CD4-positive, alpha-beta memory T cell (primary cell): ENCODE data around the gene LRP1-AS. TPM values are rescaled to one million over a fixed set of nuclear protein-coding genes. Genes with fewer than 3 reads are reported as not detected.

ENCODE experiments used
- CTCF ChIA-PET: fragments of 350-600 bp; sonication (Branson Sonifier 250); formaldehyde crosslinking; loops from one replicate; lab custom pipeline; 2021; ENCODE audit warnings: inconsistent platforms; ENCODE audit not compliant: partially characterized antibody; lab: Charles Lee
- POLR2A ChIA-PET: fragments of 350-600 bp; sonication (Branson Sonifier 250); formaldehyde crosslinking; loops from one replicate; lab custom pipeline; 2021; ENCODE audit not compliant: partially characterized antibody; lab: Charles Lee
- DNase-seq, 5 donors: peaks; one replicate each; pipeline versions ENCODE4 v3.0.0 to v3.0.0-alpha.2; 2020 to 2022; ENCODE audit warnings: mixed read lengths in 1 of 5
- H3K27ac ChIP-seq: one replicate; pipeline ENCODE4 v1.7.0; 2013; ENCODE audit warnings: low read depth, low read length
- H3K27me3 ChIP-seq: 2 replicates; pipeline ENCODE4 v1.7.0; 2013; ENCODE audit warnings: mild to moderate bottlenecking, low read length, moderate library complexity; ENCODE audit not compliant: insufficient read depth
- H3K36me3 ChIP-seq: 2 replicates; pipeline ENCODE4 v1.7.0; 2013; ENCODE audit warnings: mild to moderate bottlenecking, low read length, moderate library complexity; ENCODE audit not compliant: insufficient read depth
- H3K4me1 ChIP-seq: 2 replicates; pipeline ENCODE4 v1.7.0; 2013; ENCODE audit warnings: mild to moderate bottlenecking, low read length, moderate library complexity; ENCODE audit not compliant: insufficient read depth
- H3K4me3 ChIP-seq, 2 donors: one replicate each; pipeline ENCODE4 v1.7.0; 2013; ENCODE audit warnings: low read length in 2 of 2, mild to moderate bottlenecking in 1 of 2
- H3K9me3 ChIP-seq, 2 donors: one replicate each; pipeline ENCODE4 v1.7.0; 2013; ENCODE audit warnings: low read length in 2 of 2, control low read depth in 1 of 2; ENCODE audit not compliant: control insufficient read depth in 1 of 2
- H3K27ac Mint-ChIP-seq, 7 donors: one replicate each; pipeline ENCODE4 v1.8.0; 2020 to 2021; ENCODE audit warnings: mixed read lengths in 7 of 7, mild to moderate bottlenecking in 6 of 7, inconsistent platforms in 3 of 7, moderate library complexity in 3 of 7
- H3K27me3 Mint-ChIP-seq, 2 donors: one replicate each; pipeline ENCODE4 v1.8.0; 2020 to 2021; ENCODE audit warnings: mixed read lengths in 2 of 2
- H3K36me3 Mint-ChIP-seq, 2 donors: one replicate each; pipeline ENCODE4 v1.8.0; 2020 to 2021; ENCODE audit warnings: mixed read lengths in 2 of 2, inconsistent platforms in 1 of 2, mild to moderate bottlenecking in 1 of 2
- H3K4me1 Mint-ChIP-seq, 4 donors: one replicate each; pipeline ENCODE4 v1.8.0; 2020 to 2021; ENCODE audit warnings: mixed read lengths in 4 of 4, mild to moderate bottlenecking in 1 of 4
- H3K4me3 Mint-ChIP-seq, 8 donors: one replicate each; pipeline ENCODE4 v1.8.0; 2020 to 2021; ENCODE audit warnings: mixed read lengths in 8 of 8, mild to moderate bottlenecking in 7 of 8, moderate library complexity in 6 of 8, inconsistent platforms in 3 of 8
- H3K9me3 Mint-ChIP-seq, 8 donors: one replicate each; pipeline ENCODE4 v1.8.0; 2020 to 2021; ENCODE audit warnings: mixed read lengths in 8 of 8, mild to moderate bottlenecking in 5 of 8, inconsistent platforms in 3 of 8, moderate library complexity in 1 of 8
- intact Hi-C: fragments of 100-400 bp; cut with micrococcal nuclease; formaldehyde crosslinking; loops from one replicate; pipeline ENCODE4 v1.15.1; 2023
- polyA plus RNA-seq, 2 donors: library from polyadenylated mRNA; unstranded; fragments of 300-500 nt; fragmentation: Illumina TruSeq; gene quantifications; one replicate each; pipeline ENCODE4 v1.2.3, GENCODE V29; 2021
- total RNA-seq, 2 experiments: library from RNA; stranded (reverse); gene quantifications; one replicate each; pipeline ENCODE4 v1.2.3, GENCODE V29; 2021

Gene LRP1-AS
- total and polyA plus RNA-seq, 4 experiments from 2014 or later = not detected

DNA sequence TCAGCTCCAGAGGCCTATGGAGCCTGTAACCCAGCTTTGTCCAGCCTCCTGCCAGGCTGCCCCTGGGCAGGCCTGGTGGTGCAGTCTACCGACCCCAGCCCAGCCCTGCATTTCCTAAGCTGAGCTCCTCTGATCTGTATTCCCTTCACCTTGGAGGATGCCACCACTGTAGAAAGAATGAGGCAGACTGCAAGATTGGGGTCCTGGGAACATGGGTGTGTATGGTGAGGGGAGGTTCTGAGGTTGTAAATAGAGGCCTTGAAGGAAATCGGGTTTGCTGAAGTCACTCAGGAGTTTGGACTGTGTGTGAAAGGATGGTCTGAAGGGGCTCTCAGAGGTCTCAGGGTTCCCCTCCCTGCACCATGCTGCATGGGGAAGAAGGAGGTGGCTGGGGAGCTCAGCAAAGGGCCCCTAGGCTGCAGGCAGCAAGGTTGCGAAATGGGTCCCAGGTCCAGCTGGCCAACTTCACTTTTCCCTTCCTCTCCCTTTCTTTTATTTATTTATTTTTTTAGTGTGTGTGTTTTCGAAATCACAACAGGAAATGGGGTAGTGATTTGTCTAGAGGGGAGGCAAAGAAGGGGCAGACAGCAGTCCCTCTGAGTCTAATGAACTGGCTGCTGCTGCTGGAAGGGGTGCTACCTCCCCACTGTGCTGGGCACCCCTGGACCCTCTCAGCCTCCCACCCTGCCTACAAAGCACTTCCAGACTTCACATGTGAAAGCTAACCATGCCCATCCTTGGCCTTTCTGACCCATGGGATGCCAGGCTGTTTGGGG, 1.2 kb upstream of the LRP1-AS start:
- H3K9me3 Mint-ChIP-seq = no peaks in the 10 kb centered on the region
- peak overlapping the region in 1 of 7 donors; percentile 30 for H3K27ac Mint-ChIP-seq
- H3K4me1 ChIP-seq = no peaks in the 10 kb centered on the region
- no peak overlapping the region for H3K4me3 ChIP-seq
- intact Hi-C loops = no loop called here
- no peaks in the 10 kb centered on the region for H3K36me3 ChIP-seq
- ChIA-PET CTCF (interaction anchor here (1.1 to 1.3 kb wide), 2 partner anchors 27 to 33 kb away, joined by 3 to 5 read pairs; no protein-coding TSS in a partner anchor), POLR2A (no interaction called here)
- no peaks in the 10 kb centered on the region for H3K9me3 ChIP-seq
- no peak for DNase-seq
- no peaks in the 10 kb centered on the region for H3K4me1 Mint-ChIP-seq
- H3K27ac ChIP-seq = no peak overlapping the region
- no peaks in the 10 kb centered on the region for H3K27me3 Mint-ChIP-seq
- H3K4me3 Mint-ChIP-seq = no peak overlapping the region
- H3K36me3 Mint-ChIP-seq = no peaks in the 10 kb centered on the region
- H3K27me3 ChIP-seq = no peaks in the 10 kb centered on the region

- DNase-seq = no peak
- intact Hi-C loops = no loop called here
- Histone ChIP-seq H3K9me3 (no peaks in the 10 kb centered on the region), H3K4me3 (no peak overlapping the region), H3K27me3 (no peaks in the 10 kb centered on the region), H3K27ac (no peak overlapping the region), H3K4me1 (no peaks in the 10 kb centered on the region), H3K36me3 (no peaks in the 10 kb centered on the region)
- Mint-ChIP-seq H3K27me3 (no peaks in the 10 kb centered on the region), H3K4me3 (no peak overlapping the region), H3K4me1 (peaks cover 0 to 3% (median 0%) of the 10 kb centered on the region in 4 donors), H3K36me3 (no peaks in the 10 kb centered on the region), H3K27ac (peak overlapping the region in 1 of 7 donors; percentile 25), H3K9me3 (no peaks in the 10 kb centered on the region)
- CTCF ChIA-PET = interaction anchor here (1.1 kb wide), 1 partner anchor 26 kb away, joined by 3 read pairs; no protein-coding TSS in a partner anchor
- POLR2A ChIA-PET = no interaction called here
Measured at GRCh38 chr12:57146092-57146491, 1.3 kb downstream of the LRP1-AS start.

DNA sequence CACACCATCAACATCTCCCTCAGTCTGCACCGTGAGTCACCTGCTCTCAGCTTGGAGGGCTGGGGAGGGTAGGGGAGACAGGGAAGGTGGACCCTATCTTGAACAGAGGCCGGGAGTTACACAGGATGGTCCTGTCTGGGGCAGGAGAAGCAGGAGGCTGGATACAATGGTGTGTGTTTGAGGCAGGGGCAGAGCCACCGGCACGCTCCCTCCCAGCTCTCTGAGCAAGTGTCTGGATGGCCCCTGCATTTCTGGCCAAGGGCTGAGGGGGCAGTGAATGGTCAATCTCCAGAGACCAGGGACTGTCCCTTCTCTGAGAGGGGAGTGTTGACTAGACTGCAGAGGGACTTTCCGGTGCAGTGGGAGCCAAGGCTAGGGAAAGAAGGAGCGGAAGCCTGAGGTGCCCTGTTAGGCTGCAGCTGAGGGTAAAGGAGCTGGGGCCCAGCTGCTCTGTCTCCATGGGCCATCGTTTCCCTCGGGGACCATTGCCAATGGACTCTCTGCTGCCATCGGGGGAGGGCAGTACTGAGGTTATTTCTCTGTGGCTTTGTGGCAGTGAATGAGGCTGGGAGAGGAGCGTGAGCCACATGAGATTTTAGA, 1.9 kb downstream of the LRP1-AS start:
- ChIA-PET POLR2A (no interaction called here), CTCF (interaction anchor here (1.1 kb wide), 1 partner anchor 27 kb away, joined by 3 read pairs; no protein-coding TSS in a partner anchor)
- no peaks in the 10 kb centered on the region for H3K9me3 Mint-ChIP-seq
- intact Hi-C loops = no loop called here
- H3K4me1 ChIP-seq = no peaks in the 10 kb centered on the region
- H3K36me3 Mint-ChIP-seq = no peaks in the 10 kb centered on the region
- no peaks in the 10 kb centered on the region for H3K27me3 ChIP-seq
- no peak for DNase-seq
- H3K4me3 ChIP-seq = no peak overlapping the region
- H3K9me3 ChIP-seq = no peaks in the 10 kb centered on the region
- no peak overlapping the region for H3K27ac ChIP-seq
- no peaks in the 10 kb centered on the region for H3K27me3 Mint-ChIP-seq
- H3K27ac Mint-ChIP-seq = no peak overlapping the region
- no peak overlapping the region for H3K4me3 Mint-ChIP-seq
- peaks cover 0 to 3% (median 0%) of the 10 kb centered on the region in 4 donors for H3K4me1 Mint-ChIP-seq
- no peaks in the 10 kb centered on the region for H3K36me3 ChIP-seq

- Histone ChIP-seq H3K4me1 (no peaks in the 10 kb centered on the region), H3K9me3 (no peaks in the 10 kb centered on the region), H3K4me3 (no peak overlapping the region), H3K27ac (no peak overlapping the region), H3K27me3 (no peaks in the 10 kb centered on the region), H3K36me3 (no peaks in the 10 kb centered on the region)
- H3K4me1 Mint-ChIP-seq = peaks cover 0 to 3% (median 0%) of the 10 kb centered on the region in 4 donors
- no peak for DNase-seq
- POLR2A ChIA-PET = no interaction called here
- no peak overlapping the region for H3K4me3 Mint-ChIP-seq
- CTCF ChIA-PET = interaction anchor here (0.6 to 1.0 kb wide), 2 partner anchors 30 to 99 kb away, joined by 3 read pairs; no protein-coding TSS in a partner anchor
- H3K27me3 Mint-ChIP-seq = no peaks in the 10 kb centered on the region
- intact Hi-C loops = no loop called here
- H3K27ac Mint-ChIP-seq = no peak overlapping the region
- H3K36me3 Mint-ChIP-seq = peaks cover 0 to 4% of the 10 kb centered on the region in 2 donors
- H3K9me3 Mint-ChIP-seq = no peaks in the 10 kb centered on the region
Measured at GRCh38 chr12:57143454-57143853, 4.0 kb downstream of the LRP1-AS start.

GRCh38 chr12:57142727-57143126, 4.7 kb downstream of the LRP1-AS start:
- intact Hi-C loops = no loop called here
- Histone ChIP-seq H3K4me1 (no peaks in the 10 kb centered on the region), H3K9me3 (no peaks in the 10 kb centered on the region), H3K36me3 (no peaks in the 10 kb centered on the region), H3K27ac (no peak overlapping the region), H3K27me3 (no peaks in the 10 kb centered on the region), H3K4me3 (no peak overlapping the region)
- Mint-ChIP-seq H3K9me3 (no peaks in the 10 kb centered on the region), H3K4me3 (no peak overlapping the region), H3K36me3 (peaks cover 0 to 4% of the 10 kb centered on the region in 2 donors), H3K4me1 (peaks cover 0 to 3% (median 0%) of the 10 kb centered on the region in 4 donors), H3K27ac (no peak overlapping the region), H3K27me3 (no peaks in the 10 kb centered on the region)
- POLR2A ChIA-PET = no interaction called here
- CTCF ChIA-PET = no interaction called here
- DNase-seq = no peak

DNA sequence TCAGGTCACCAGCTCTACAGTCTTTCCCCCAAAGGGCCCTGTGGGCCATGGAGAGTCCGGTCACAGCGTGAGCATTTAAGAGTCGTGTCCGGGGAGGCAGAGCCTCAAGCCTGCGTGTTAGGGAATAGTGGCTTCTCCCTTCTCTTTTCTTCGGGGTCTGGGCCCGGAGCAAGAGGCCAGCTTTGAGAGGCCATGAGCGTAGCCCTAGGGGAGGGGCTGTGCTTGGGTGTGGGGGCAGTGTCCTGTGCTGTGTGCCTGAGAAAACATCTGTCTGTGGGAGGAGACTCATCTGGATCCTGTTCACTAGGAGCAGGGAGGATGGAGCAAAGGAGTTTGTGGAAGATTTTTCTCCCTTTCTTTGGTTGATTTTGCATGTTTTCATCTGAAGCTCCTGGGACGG, 5.3 kb downstream of the LRP1-AS start:
- POLR2A ChIA-PET = no interaction called here
- Mint-ChIP-seq H3K27ac (no peak overlapping the region), H3K9me3 (no peaks in the 10 kb centered on the region), H3K36me3 (peaks cover 0 to 4% of the 10 kb centered on the region in 2 donors), H3K27me3 (no peaks in the 10 kb centered on the region), H3K4me1 (peaks cover 0 to 3% (median 0%) of the 10 kb centered on the region in 4 donors), H3K4me3 (no peak overlapping the region)
- CTCF ChIA-PET = no interaction called here
- Histone ChIP-seq H3K36me3 (no peaks in the 10 kb centered on the region), H3K27ac (no peak overlapping the region), H3K4me3 (no peak overlapping the region), H3K27me3 (no peaks in the 10 kb centered on the region), H3K9me3 (no peaks in the 10 kb centered on the region), H3K4me1 (no peaks in the 10 kb centered on the region)
- DNase-seq = no peak
- intact Hi-C loops = no loop called here

DNA sequence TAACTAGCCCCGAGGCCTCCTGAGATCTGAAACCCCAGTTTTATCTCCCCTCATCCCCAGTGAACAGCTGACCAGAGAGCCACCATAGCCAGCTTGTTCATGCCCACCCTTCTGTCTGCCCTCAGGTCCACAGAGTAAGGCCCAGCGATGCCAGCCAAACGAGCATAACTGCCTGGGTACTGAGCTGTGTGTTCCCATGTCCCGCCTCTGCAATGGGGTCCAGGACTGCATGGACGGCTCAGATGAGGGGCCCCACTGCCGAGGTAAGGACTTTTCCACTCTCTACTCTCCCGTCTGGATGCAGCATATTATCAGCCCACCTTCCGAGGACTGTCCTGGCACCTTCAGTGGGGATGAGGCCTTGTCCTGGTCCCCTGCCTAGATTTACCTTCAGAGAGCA, 6.2 kb downstream of the LRP1-AS start:
- Mint-ChIP-seq H3K4me1 (peaks cover 0 to 3% (median 0%) of the 10 kb centered on the region in 4 donors), H3K4me3 (no peak overlapping the region), H3K27me3 (no peaks in the 10 kb centered on the region), H3K27ac (no peak overlapping the region), H3K9me3 (no peaks in the 10 kb centered on the region), H3K36me3 (peaks cover 0 to 4% of the 10 kb centered on the region in 2 donors)
- intact Hi-C loops = no loop called here
- H3K4me1 ChIP-seq = no peaks in the 10 kb centered on the region
- POLR2A ChIA-PET = no interaction called here
- no peak overlapping the region for H3K4me3 ChIP-seq
- CTCF ChIA-PET = no interaction called here
- no peak for DNase-seq
- no peak overlapping the region for H3K27ac ChIP-seq
- H3K36me3 ChIP-seq = no peaks in the 10 kb centered on the region
- no peaks in the 10 kb centered on the region for H3K9me3 ChIP-seq
- H3K27me3 ChIP-seq = no peaks in the 10 kb centered on the region
